GM23338 (cell line): Measurements from ENCODE around the gene FANCL. TPM values are rescaled to one million over a fixed set of nuclear protein-coding genes. Genes with fewer than 3 reads are reported as not detected.
"Not testable (repeated sequence)": the region's sequence is repeated elsewhere in the genome, so short reads cannot be mapped to it uniquely, and the experiment has no call there.

Experiments
- ATAC-seq: fragments of 200-7000 bp; cut with Tn5 transposase; 3 replicates; pipeline ENCODE4 v1.9.1; 2020
- DNase-seq: peaks from one replicate; pipeline ENCODE4 v3.0.0-alpha.2; 2015; ENCODE audit warnings: low spot score
- H2AFZ ChIP-seq: fragments of 200-600 bp; sonication (generic); 2 replicates; pipeline ENCODE4 v1.8.0; 2016; ENCODE audit warnings: antibody characterized with exemption, mild to moderate bottlenecking, moderate library complexity
- H3F3A ChIP-seq: fragments of 200-600 bp; sonication (generic); replicated peaks from 2 replicates; pipeline ENCODE4 v1.8.0; 2017; ENCODE audit warnings: antibody characterized with exemption, mixed run types, low read depth
- H3K27ac ChIP-seq: fragments of 200-600 bp; sonication (generic); 2 replicates; pipeline ENCODE4 v1.6.1; 2016; ENCODE audit warnings: low read depth
- H3K27me3 ChIP-seq: fragments of 200-600 bp; sonication (generic); 2 replicates; pipeline ENCODE4 v1.8.0; 2016; ENCODE audit warnings: mild to moderate bottlenecking, mixed run types, moderate library complexity; ENCODE audit not compliant: insufficient read depth
- H3K36me3 ChIP-seq: fragments of 200-600 bp; sonication (generic); 2 replicates; pipeline ENCODE4 v1.8.0; 2016; ENCODE audit warnings: mild to moderate bottlenecking; ENCODE audit not compliant: insufficient read depth
- H3K4me1 ChIP-seq: fragments of 200-600 bp; sonication (generic); 2 replicates; pipeline ENCODE4 v1.8.0; 2016; ENCODE audit warnings: mild to moderate bottlenecking, moderate library complexity; ENCODE audit not compliant: insufficient read depth
- H3K4me2 ChIP-seq: fragments of 200-600 bp; sonication (generic); 2 replicates; pipeline ENCODE4 v1.7.1; 2017; ENCODE audit warnings: mixed run types
- H3K4me3 ChIP-seq: fragments of 200-600 bp; sonication (generic); 2 replicates; pipeline ENCODE4 v1.6.1; 2016; ENCODE audit warnings: mixed run types
- H3K79me2 ChIP-seq: fragments of 200-600 bp; sonication (generic); replicated peaks from 2 replicates; pipeline ENCODE4 v1.8.0; 2017; ENCODE audit warnings: mild to moderate bottlenecking; ENCODE audit not compliant: insufficient read depth
- H3K9me2 ChIP-seq: fragments of 200-600 bp; sonication (generic); 2 replicates; pipeline ENCODE4 v1.8.0; 2017; ENCODE audit not compliant: insufficient read depth
- H4K20me1 ChIP-seq: fragments of 200-600 bp; sonication (generic); replicated peaks from 2 replicates; pipeline ENCODE4 v1.8.0; 2017; ENCODE audit warnings: mild to moderate bottlenecking; ENCODE audit not compliant: insufficient read depth
- H3K27ac Mint-ChIP-seq: 2 replicates; pipeline ENCODE4 v1.8.0; 2020; ENCODE audit warnings: inconsistent platforms, mild to moderate bottlenecking, moderate library complexity, mixed read lengths
- H3K27me3 Mint-ChIP-seq: 3 replicates; pipeline ENCODE4 v1.8.0; 2022; ENCODE audit warnings: low read depth, mild to moderate bottlenecking, moderate library complexity, mixed read lengths, inconsistent platforms; ENCODE audit not compliant: insufficient read depth, poor library complexity
- H3K36me3 Mint-ChIP-seq: 3 replicates; pipeline ENCODE4 v1.8.0; 2021; ENCODE audit warnings: low read depth, mild to moderate bottlenecking, inconsistent platforms, moderate library complexity, mixed read lengths
- H3K4me1 Mint-ChIP-seq: 3 replicates; pipeline ENCODE4 v1.8.0; 2020; ENCODE audit warnings: mild to moderate bottlenecking, inconsistent platforms, mixed read lengths
- H3K4me3 Mint-ChIP-seq: 3 replicates; pipeline ENCODE4 v1.8.0; 2021; ENCODE audit warnings: moderate library complexity, mild to moderate bottlenecking, inconsistent platforms, mixed read lengths
- H3K9me3 Mint-ChIP-seq: 3 replicates; pipeline ENCODE4 v1.8.0; 2020; ENCODE audit warnings: moderate library complexity, mild to moderate bottlenecking, inconsistent platforms, mixed read lengths
- EZH2 ChIP-seq: fragments of 200-600 bp; sonication (generic); IDR thresholded peaks from one replicate; pipeline ENCODE4 v1.8.0; 2017; ENCODE audit warnings: antibody characterized with exemption, mild to moderate bottlenecking, low read depth; ENCODE audit not compliant: unreplicated experiment
- EZH2phosphoT487 ChIP-seq: fragments of 200-600 bp; sonication (generic); IDR thresholded peaks from one replicate; pipeline ENCODE4 v1.8.1; 2018; ENCODE audit warnings: antibody characterized with exemption; ENCODE audit not compliant: unreplicated experiment
- NANOG ChIP-seq: IDR thresholded peaks from 2 replicates; pipeline ENCODE4 v1.6.1; 2016; ENCODE audit warnings: antibody characterized with exemption, borderline replicate concordance
- POLR2AphosphoS5 ChIP-seq: IDR thresholded peaks from 2 replicates; pipeline ENCODE4 v1.6.1; 2016; ENCODE audit warnings: antibody characterized with exemption, low read depth
- ZNF331 ChIP-seq: fragments of 250-450 bp; sonication (Bioruptor Pico); IDR thresholded peaks from 2 replicates; pipeline ENCODE4 v1.5.0; 2020; ENCODE audit warnings: low read depth, mild to moderate bottlenecking, moderate library complexity
- polyA plus RNA-seq: library from polyadenylated mRNA; unstranded; fragments of >200 nt; fragmentation: Nextera tagmentation; extraction: Ambion mirVana; gene quantifications from 2 replicates; pipeline ENCODE4 v1.2.1, GENCODE V29; 2016
- total RNA-seq: library from RNA; depleted of rRNA; stranded (reverse); fragments of >200 nt; shearing (Covaris generic); gene quantifications from 2 replicates; pipeline ENCODE4 v1.2.3, GENCODE V29; 2014
- TF ChIP-seq, protein P1 (sequence below): IDR thresholded peaks from 2 replicates; pipeline ENCODE4 v1.6.1; 2016; ENCODE audit warnings: antibody characterized with exemption
- TF ChIP-seq, protein P2 (sequence below), 2 experiments: fragments of 200-600 bp in 1 of 2; sonication (generic) in 1 of 2; conservative IDR thresholded peaks; 2 replicates each; pipeline versions ENCODE4 v1.5.1 to v1.6.1; 2016 to 2017; ENCODE audit warnings: antibody characterized with exemption in 2 of 2, low read depth in 2 of 2, mild to moderate bottlenecking in 2 of 2, moderate library complexity in 1 of 2
- TF ChIP-seq, protein P3 (sequence below): fragments of 250-450 bp; sonication (Bioruptor Pico); IDR thresholded peaks from 2 replicates; pipeline ENCODE4 v1.5.0; 2020; ENCODE audit warnings: mild to moderate bottlenecking, moderate library complexity

FANCL gene
- total and polyA plus RNA-seq, 2 experiments from 2014 or later = 90.4 to 97.8 TPM

DNA sequence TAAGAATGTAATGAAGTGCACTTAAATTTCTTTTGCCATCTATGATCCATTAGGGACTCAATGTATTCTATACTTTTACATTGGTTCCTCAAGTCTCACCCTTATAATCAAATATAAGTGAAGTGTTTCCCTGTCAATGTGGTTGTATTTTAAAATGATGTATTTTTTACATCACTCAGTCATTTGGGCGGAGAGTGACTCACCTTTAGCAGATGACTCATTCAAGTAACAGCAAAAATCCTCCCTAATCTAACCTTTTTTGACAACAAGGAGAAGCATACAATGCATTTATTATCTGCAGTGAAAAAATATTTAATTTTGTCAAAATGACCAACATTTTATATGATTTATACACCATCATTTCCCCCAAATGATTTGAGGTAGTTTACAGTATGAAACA, 94.4 kb downstream of the FANCL start:
- no peaks in the 10 kb centered on the region for H3K27me3 ChIP-seq
- Mint-ChIP-seq H3K27me3 (no peaks in the 10 kb centered on the region), H3K9me3 (no peaks in the 10 kb centered on the region), H3K4me1 (no peaks in the 10 kb centered on the region), H3K27ac (no peak overlapping the region), H3K36me3 (peaks cover 4% of the 10 kb centered on the region; the same call in 1 of the 3 replicates), H3K4me3 (no peak overlapping the region)
- no peak overlapping the region for H3K4me3 ChIP-seq
- TF ChIP-seq EZH2phosphoT487 (no peak), POLR2AphosphoS5 (no peak), ZNF331 (CRISPR knock-in tag) (no peak), EZH2 (no peak)
- H3K79me2 ChIP-seq = no peaks in the 10 kb centered on the region
- DNase-seq (no peak), ATAC-seq (no peak)
- H2AFZ ChIP-seq = no peak overlapping the region
- H3K36me3 ChIP-seq = no peaks in the 10 kb centered on the region
- no peaks in the 10 kb centered on the region for H3F3A ChIP-seq
- H4K20me1 ChIP-seq = no peaks in the 10 kb centered on the region
- no peaks in the 10 kb centered on the region for H3K4me1 ChIP-seq
- no peaks in the 10 kb centered on the region for H3K9me2 ChIP-seq
- no peak overlapping the region for H3K4me2 ChIP-seq
- H3K27ac ChIP-seq = no peak overlapping the region

DNA sequence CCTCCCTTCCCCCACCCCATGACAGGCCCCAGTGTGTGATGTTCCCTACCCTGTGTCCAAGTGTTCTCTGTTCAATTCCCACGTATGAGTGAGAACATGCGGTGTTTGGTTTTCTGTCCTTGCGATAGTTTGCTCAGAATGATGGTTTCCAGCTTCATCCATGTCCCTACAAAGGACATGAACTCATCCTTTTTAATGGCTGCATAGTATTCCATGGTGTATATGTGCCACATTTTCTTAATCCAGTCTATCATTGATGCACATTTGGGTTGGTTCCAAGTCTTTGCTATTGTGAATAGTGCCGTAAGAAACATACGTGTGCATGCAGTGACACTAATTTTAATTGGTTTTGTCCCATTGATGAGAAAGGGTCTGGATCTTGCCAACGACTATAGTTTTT, 95.4 kb downstream of the FANCL start:
- not testable (repeated sequence) for H3K27ac ChIP-seq, H3K36me3 Mint-ChIP-seq, H4K20me1 ChIP-seq, H3K4me1 ChIP-seq, H3K27me3 ChIP-seq, H3K4me2 ChIP-seq, H3K79me2 ChIP-seq, H3K27ac Mint-ChIP-seq, H3F3A ChIP-seq, H3K9me3 Mint-ChIP-seq, H3K36me3 ChIP-seq, H3K9me2 ChIP-seq, ATAC-seq, DNase-seq, H2AFZ ChIP-seq, H3K4me3 ChIP-seq, H3K4me1 Mint-ChIP-seq, H3K27me3 Mint-ChIP-seq, H3K4me3 Mint-ChIP-seq

DNA sequence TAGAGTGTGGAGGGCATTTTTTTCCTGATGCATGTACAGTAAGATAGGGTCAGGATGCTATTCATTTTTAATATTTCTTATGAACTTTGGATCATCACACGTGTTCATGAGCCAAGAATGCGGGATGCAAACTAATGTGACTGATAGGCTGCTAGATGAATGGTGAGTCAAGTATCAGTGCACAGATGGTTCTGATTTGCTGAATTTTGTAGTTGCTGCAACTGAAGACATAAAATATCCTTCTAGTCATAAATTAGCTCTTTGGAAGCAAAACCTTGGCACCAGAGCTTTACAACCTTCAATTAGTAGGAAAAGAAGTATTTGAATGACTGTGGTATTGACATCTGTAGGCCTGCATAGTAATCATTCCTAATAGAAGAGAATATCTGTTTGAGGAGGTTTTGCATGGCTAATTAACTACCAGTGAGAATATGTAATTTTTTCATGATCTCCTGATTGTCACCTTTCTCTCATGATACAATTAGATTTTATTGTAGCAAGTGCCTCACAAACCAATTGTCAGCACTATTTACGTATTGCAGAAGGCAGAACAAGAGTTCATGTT, 100.5 kb downstream of the FANCL start:
- H3K4me1 Mint-ChIP-seq = peaks cover 10% of the 10 kb centered on the region; the same call in 2 of the 3 replicates
- no peak overlapping the region for H3K27ac Mint-ChIP-seq
- Histone ChIP-seq H3K4me2 (no peak overlapping the region), H4K20me1 (no peaks in the 10 kb centered on the region), H3K9me2 (no peaks in the 10 kb centered on the region), H3K27me3 (no peaks in the 10 kb centered on the region), H3K79me2 (no peaks in the 10 kb centered on the region), H2AFZ (no peak overlapping the region), H3K4me3 (no peak overlapping the region), H3K36me3 (no peaks in the 10 kb centered on the region), H3F3A (no peaks in the 10 kb centered on the region), H3K4me1 (no peaks in the 10 kb centered on the region), H3K27ac (no peak overlapping the region)
- no peaks in the 10 kb centered on the region for H3K27me3 Mint-ChIP-seq
- ATAC-seq (no peak), DNase-seq (no peak)
- TF ChIP-seq, protein P1, sequence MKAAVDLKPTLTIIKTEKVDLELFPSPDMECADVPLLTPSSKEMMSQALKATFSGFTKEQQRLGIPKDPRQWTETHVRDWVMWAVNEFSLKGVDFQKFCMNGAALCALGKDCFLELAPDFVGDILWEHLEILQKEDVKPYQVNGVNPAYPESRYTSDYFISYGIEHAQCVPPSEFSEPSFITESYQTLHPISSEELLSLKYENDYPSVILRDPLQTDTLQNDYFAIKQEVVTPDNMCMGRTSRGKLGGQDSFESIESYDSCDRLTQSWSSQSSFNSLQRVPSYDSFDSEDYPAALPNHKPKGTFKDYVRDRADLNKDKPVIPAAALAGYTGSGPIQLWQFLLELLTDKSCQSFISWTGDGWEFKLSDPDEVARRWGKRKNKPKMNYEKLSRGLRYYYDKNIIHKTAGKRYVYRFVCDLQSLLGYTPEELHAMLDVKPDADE = no peak
- TF ChIP-seq, protein P2, sequence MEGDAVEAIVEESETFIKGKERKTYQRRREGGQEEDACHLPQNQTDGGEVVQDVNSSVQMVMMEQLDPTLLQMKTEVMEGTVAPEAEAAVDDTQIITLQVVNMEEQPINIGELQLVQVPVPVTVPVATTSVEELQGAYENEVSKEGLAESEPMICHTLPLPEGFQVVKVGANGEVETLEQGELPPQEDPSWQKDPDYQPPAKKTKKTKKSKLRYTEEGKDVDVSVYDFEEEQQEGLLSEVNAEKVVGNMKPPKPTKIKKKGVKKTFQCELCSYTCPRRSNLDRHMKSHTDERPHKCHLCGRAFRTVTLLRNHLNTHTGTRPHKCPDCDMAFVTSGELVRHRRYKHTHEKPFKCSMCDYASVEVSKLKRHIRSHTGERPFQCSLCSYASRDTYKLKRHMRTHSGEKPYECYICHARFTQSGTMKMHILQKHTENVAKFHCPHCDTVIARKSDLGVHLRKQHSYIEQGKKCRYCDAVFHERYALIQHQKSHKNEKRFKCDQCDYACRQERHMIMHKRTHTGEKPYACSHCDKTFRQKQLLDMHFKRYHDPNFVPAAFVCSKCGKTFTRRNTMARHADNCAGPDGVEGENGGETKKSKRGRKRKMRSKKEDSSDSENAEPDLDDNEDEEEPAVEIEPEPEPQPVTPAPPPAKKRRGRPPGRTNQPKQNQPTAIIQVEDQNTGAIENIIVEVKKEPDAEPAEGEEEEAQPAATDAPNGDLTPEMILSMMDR (conservative IDR thresholded peaks at IDR 0.05; ENCODE audit: low read depth in 2 of 2) = no peak
- TF ChIP-seq POLR2AphosphoS5 (no peak), EZH2 (no peak), NANOG (no peak)
- TF ChIP-seq, protein P3, sequence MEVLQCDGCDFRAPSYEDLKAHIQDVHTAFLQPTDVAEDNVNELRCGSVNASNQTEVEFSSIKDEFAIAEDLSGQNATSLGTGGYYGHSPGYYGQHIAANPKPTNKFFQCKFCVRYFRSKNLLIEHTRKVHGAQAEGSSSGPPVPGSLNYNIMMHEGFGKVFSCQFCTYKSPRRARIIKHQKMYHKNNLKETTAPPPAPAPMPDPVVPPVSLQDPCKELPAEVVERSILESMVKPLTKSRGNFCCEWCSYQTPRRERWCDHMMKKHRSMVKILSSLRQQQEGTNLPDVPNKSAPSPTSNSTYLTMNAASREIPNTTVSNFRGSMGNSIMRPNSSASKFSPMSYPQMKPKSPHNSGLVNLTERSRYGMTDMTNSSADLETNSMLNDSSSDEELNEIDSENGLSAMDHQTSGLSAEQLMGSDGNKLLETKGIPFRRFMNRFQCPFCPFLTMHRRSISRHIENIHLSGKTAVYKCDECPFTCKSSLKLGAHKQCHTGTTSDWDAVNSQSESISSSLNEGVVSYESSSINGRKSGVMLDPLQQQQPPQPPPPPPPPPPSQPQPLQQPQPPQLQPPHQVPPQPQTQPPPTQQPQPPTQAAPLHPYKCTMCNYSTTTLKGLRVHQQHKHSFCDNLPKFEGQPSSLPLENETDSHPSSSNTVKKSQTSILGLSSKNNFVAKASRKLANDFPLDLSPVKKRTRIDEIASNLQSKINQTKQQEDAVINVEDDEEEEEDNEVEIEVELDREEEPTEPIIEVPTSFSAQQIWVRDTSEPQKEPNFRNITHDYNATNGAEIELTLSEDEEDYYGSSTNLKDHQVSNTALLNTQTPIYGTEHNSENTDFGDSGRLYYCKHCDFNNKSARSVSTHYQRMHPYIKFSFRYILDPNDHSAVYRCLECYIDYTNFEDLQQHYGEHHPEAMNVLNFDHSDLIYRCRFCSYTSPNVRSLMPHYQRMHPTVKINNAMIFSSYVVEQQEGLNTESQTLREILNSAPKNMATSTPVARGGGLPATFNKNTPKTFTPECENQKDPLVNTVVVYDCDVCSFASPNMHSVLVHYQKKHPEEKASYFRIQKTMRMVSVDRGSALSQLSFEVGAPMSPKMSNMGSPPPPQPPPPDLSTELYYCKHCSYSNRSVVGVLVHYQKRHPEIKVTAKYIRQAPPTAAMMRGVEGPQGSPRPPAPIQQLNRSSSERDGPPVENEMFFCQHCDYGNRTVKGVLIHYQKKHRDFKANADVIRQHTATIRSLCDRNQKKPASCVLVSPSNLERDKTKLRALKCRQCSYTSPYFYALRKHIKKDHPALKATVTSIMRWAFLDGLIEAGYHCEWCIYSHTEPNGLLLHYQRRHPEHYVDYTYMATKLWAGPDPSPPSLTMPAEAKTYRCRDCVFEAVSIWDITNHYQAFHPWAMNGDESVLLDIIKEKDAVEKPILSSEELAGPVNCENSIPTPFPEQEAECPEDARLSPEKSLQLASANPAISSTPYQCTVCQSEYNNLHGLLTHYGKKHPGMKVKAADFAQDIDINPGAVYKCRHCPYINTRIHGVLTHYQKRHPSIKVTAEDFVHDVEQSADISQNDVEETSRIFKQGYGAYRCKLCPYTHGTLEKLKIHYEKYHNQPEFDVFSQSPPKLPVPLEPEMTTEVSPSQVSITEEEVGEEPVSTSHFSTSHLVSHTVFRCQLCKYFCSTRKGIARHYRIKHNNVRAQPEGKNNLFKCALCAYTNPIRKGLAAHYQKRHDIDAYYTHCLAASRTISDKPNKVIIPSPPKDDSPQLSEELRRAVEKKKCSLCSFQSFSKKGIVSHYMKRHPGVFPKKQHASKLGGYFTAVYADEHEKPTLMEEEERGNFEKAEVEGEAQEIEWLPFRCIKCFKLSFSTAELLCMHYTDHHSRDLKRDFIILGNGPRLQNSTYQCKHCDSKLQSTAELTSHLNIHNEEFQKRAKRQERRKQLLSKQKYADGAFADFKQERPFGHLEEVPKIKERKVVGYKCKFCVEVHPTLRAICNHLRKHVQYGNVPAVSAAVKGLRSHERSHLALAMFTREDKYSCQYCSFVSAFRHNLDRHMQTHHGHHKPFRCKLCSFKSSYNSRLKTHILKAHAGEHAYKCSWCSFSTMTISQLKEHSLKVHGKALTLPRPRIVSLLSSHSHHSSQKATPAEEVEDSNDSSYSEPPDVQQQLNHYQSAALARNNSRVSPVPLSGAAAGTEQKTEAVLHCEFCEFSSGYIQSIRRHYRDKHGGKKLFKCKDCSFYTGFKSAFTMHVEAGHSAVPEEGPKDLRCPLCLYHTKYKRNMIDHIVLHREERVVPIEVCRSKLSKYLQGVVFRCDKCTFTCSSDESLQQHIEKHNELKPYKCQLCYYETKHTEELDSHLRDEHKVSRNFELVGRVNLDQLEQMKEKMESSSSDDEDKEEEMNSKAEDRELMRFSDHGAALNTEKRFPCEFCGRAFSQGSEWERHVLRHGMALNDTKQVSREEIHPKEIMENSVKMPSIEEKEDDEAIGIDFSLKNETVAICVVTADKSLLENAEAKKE (CRISPR knock-in tag) = no peak
- no peaks in the 10 kb centered on the region; the same call in 2 of the 3 replicates for H3K9me3 Mint-ChIP-seq
- no peak overlapping the region for H3K4me3 Mint-ChIP-seq
- peaks cover 6% of the 10 kb centered on the region; the same call in 2 of the 3 replicates for H3K36me3 Mint-ChIP-seq
